Measurements from ENCODE around the gene CYB5R3.
"Not testable (repeated sequence)": the region's sequence is repeated elsewhere in the genome, so short reads cannot be mapped to it uniquely, and the experiment has no call there.

Gene CYB5R3

DNA sequence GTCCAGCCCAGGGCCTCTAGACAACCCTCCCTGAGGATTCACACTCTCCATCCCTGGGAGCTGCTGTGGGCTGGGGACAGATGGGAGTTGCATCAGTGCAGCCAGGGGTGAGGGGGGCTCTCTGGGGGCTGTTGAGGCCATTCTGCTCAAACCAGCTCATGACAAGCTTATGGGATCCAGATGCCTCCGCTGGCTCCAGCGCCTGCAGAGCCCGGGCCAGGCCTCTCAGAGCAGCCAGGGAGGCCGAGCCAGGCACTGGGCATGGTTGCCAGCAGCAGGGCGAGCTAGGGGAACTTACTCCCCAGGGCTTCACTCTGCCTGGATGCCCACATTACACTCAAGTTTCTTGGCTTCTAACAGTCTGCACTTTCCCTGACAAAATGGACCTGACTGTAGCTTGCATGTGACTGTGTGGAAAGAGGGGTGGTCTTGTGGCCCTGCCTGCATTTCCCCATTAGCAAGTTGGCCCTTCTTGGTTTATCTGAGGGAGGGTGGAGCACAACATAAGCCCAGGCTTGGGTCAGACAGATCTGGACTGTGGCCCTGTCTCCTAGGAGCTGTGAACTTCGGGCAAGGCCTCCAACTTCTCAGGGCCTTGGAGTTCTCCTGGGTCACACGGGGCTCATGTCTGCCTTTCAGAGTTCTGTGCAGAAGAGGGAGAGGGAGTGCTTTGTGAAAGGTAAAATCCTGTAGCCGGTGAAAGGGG is 34.5 kb upstream of the CYB5R3 start:
- DNase-seq (ENCODE audit: low read depth, low spot score) = no peak
- no peaks in the 10 kb centered on the region for H3K27me3 ChIP-seq (ENCODE audit: insufficient read depth, insufficient read length)
- H3K4me1 ChIP-seq (ENCODE audit: insufficient read depth, insufficient read length) = peaks cover 8% of the 10 kb centered on the region

DNA sequence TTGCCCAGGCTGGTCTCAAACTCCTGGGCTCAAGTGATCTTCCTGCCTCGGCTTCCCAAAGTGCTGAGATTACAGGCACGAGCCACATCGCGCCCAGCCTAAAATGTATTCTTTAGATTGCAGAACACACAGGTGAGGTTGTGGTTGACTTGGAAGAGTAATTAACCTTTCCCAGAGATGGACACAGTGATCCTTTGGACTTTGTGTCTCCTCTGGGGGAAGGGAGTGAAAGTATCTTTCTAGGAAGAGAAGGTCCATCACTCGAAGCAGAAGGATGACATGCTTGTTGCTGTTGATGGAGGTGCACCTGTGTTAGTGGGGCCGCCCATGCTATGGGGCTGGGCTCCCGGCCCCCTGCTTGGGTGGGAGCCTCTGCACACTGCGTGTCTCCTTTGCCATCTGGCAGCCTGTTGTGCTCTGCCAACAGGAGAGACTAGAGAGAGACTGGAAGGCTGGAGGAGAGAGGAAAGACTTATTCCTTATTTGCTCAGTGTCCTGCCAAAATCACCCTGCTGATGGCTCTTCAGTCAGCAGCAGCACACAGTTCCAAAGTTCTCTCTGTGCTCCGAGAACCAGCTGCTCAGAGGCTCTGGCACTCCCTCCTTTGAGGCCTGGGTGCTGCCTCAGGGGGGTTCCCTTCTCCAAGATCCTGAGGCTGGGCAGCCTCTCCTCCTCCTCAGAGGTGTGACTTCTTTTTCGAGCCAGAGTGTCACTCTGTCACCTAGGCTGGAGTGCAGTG is 33.1 kb upstream of the CYB5R3 start:
- Histone ChIP-seq H3K27me3 (ENCODE audit: insufficient read depth, insufficient read length) (no peaks in the 10 kb centered on the region), H3K4me1 (ENCODE audit: insufficient read depth, insufficient read length) (peaks cover 7% of the 10 kb centered on the region), H3K9me3 (ENCODE audit: insufficient read depth, low read length) (peaks cover 17% of the 10 kb centered on the region), H3K4me3 (ENCODE audit: insufficient read length, low read depth) (no peak overlapping the region), H3K36me3 (ENCODE audit: insufficient read depth, insufficient read length, low read length) (no peaks in the 10 kb centered on the region), H3K9ac (ENCODE audit: insufficient read length, low read depth) (no peak overlapping the region)
- no peak for DNase-seq (ENCODE audit: low read depth, low spot score)
- no peak for TF ChIP-seq ZNF274 (IDR thresholded peaks at IDR 0.05; ENCODE audit: low read depth, low read length)
- TF ChIP-seq SUZ12 (IDR thresholded peaks at IDR 0.05; ENCODE audit: extremely low read depth, insufficient read depth, insufficient read length) = no peak
- no peak for TF ChIP-seq YY1 (IDR thresholded peaks at IDR 0.05; ENCODE audit: insufficient read depth, insufficient read length)

More for the DNA sequence above, 34.5 kb upstream of the CYB5R3 start:
- TF ChIP-seq SUZ12 (IDR thresholded peaks at IDR 0.05; ENCODE audit: extremely low read depth, insufficient read depth, insufficient read length) = no peak
- no peak for TF ChIP-seq ZNF274 (IDR thresholded peaks at IDR 0.05; ENCODE audit: low read depth, low read length)
- no peak for TF ChIP-seq YY1 (IDR thresholded peaks at IDR 0.05; ENCODE audit: insufficient read depth, insufficient read length)
- Histone ChIP-seq H3K9ac (ENCODE audit: insufficient read length, low read depth) (peak overlapping the region; percentile 32), H3K9me3 (ENCODE audit: insufficient read depth, low read length) (peaks cover 9% of the 10 kb centered on the region), H3K4me3 (ENCODE audit: insufficient read length, low read depth) (no peak overlapping the region), H3K36me3 (ENCODE audit: insufficient read depth, insufficient read length, low read length) (no peaks in the 10 kb centered on the region)

DNA sequence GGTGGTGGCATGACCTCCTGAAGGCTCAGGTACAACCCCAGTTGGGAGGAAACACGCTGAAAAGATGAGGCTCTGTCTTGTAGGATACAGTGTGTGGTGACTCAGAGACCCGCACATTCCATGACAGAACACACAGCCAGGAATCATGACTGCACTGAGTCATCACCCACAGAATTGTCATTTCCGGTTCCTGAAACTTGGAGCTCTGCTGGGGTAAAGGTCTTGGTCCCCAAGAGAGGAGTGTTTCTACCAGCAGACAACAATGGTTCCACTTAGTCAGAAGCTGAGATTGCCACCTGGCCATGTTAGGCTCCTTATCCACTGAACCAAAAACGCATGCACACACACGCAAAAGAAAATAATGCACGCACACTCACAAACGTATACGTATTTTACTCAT is 31.5 kb upstream of the CYB5R3 start:
- TF ChIP-seq YY1 (IDR thresholded peaks at IDR 0.05; ENCODE audit: insufficient read depth, insufficient read length) = no peak
- no peak for TF ChIP-seq SUZ12 (IDR thresholded peaks at IDR 0.05; ENCODE audit: extremely low read depth, insufficient read depth, insufficient read length)
- no peak for TF ChIP-seq ZNF274 (IDR thresholded peaks at IDR 0.05; ENCODE audit: low read depth, low read length)
- no peaks in the 10 kb centered on the region for H3K36me3 ChIP-seq (ENCODE audit: insufficient read depth, insufficient read length, low read length)
- no peak for DNase-seq (ENCODE audit: low read depth, low spot score)
- H3K9me3 ChIP-seq (ENCODE audit: insufficient read depth, low read length) = peaks cover 17% of the 10 kb centered on the region
- H3K4me3 ChIP-seq (ENCODE audit: insufficient read length, low read depth) = no peak overlapping the region
- H3K4me1 ChIP-seq (ENCODE audit: insufficient read depth, insufficient read length) = no peaks in the 10 kb centered on the region
- no peak overlapping the region for H3K9ac ChIP-seq (ENCODE audit: insufficient read length, low read depth)
- no peaks in the 10 kb centered on the region for H3K27me3 ChIP-seq (ENCODE audit: insufficient read depth, insufficient read length)

DNA sequence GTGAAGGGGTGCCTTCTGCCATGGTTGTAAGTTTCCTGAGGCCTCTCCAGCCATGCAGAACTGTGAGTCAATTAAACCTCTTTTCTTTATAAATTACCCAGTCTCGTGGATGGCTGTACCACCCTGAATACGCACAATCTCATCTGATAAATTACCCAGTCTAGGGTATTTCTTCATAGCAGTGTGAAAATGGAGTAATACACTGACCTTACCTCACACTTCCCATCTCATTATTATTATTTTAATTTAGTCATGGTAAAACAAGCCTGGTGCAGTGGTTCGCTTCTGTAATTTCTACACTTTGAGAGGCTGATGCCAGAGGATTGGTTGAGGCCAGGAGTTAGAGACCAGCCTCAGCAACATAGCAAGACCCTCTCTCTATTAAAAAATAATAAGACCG is 30.5 kb upstream of the CYB5R3 start:
- TF ChIP-seq SUZ12 (IDR thresholded peaks at IDR 0.05; ENCODE audit: extremely low read depth, insufficient read depth, insufficient read length) (no peak), YY1 (IDR thresholded peaks at IDR 0.05; ENCODE audit: insufficient read depth, insufficient read length) (no peak), ZNF274 (IDR thresholded peaks at IDR 0.05; ENCODE audit: low read depth, low read length) (no peak)
- Histone ChIP-seq H3K9me3 (ENCODE audit: insufficient read depth, low read length) (peaks cover 17% of the 10 kb centered on the region), H3K4me3 (ENCODE audit: insufficient read length, low read depth) (no peak overlapping the region), H3K4me1 (ENCODE audit: insufficient read depth, insufficient read length) (no peaks in the 10 kb centered on the region), H3K36me3 (ENCODE audit: insufficient read depth, insufficient read length, low read length) (no peaks in the 10 kb centered on the region), H3K27me3 (ENCODE audit: insufficient read depth, insufficient read length) (no peaks in the 10 kb centered on the region), H3K9ac (ENCODE audit: insufficient read length, low read depth) (no peak overlapping the region)
- no peak for DNase-seq (ENCODE audit: low read depth, low spot score)

DNA sequence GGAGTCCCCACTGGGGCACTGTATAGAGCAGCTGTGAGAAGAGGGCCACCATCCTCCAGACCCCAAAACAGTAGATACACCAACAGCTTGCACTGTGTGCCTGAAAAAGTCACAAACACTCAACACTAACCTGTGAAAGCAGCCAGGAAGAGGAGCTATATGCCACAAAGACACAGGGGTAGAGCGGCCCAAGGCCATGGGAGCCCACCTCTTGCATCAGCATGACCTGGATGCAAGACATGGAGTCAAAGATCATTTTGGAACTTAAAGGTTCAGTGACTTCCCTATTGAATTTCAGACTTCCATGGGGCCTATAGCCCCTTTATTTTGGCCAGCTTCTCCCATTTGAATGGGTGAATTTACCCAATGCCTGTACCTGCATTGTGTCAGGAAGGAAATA is 29.7 kb upstream of the CYB5R3 start:
- Histone ChIP-seq H3K4me3 (ENCODE audit: insufficient read length, low read depth) (no peak overlapping the region), H3K9ac (ENCODE audit: insufficient read length, low read depth) (no peak overlapping the region), H3K27me3 (ENCODE audit: insufficient read depth, insufficient read length) (no peaks in the 10 kb centered on the region), H3K4me1 (ENCODE audit: insufficient read depth, insufficient read length) (no peaks in the 10 kb centered on the region), H3K36me3 (ENCODE audit: insufficient read depth, insufficient read length, low read length) (no peaks in the 10 kb centered on the region), H3K9me3 (ENCODE audit: insufficient read depth, low read length) (peaks cover 17% of the 10 kb centered on the region)
- no peak for TF ChIP-seq ZNF274 (IDR thresholded peaks at IDR 0.05; ENCODE audit: low read depth, low read length)
- no peak for TF ChIP-seq SUZ12 (IDR thresholded peaks at IDR 0.05; ENCODE audit: extremely low read depth, insufficient read depth, insufficient read length)
- TF ChIP-seq YY1 (IDR thresholded peaks at IDR 0.05; ENCODE audit: insufficient read depth, insufficient read length) = no peak
- no peak for DNase-seq (ENCODE audit: low read depth, low spot score)

DNA sequence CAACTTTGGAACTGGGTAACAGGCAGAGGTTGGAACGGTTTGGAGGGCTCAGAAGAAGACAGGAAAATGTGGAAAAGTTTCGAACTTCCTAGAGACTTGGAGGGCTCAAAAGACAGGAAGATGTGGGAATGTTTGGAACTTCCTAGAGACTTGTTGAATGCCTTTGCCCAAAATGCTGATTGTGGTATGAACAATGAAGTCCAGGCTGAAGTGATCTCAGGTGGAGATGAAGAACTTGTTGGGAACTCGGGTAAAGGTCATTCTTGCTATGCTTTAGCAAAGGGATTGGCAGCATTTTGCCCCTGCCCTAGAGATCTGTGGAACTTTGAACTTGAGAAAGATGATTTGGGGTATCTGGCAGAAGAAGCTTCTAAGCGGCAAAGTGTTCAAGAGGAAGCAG is 28.7 kb upstream of the CYB5R3 start:
- not testable (repeated sequence) for H3K4me1 ChIP-seq (ENCODE audit: insufficient read depth, insufficient read length); H3K27me3 ChIP-seq (ENCODE audit: insufficient read depth, insufficient read length); H3K9ac ChIP-seq (ENCODE audit: insufficient read length, low read depth); H3K36me3 ChIP-seq (ENCODE audit: insufficient read depth, insufficient read length, low read length); H3K4me3 ChIP-seq (ENCODE audit: insufficient read length, low read depth); DNase-seq (ENCODE audit: low read depth, low spot score)
- peaks cover 17% of the 10 kb centered on the region for H3K9me3 ChIP-seq (ENCODE audit: insufficient read depth, low read length)

DNA sequence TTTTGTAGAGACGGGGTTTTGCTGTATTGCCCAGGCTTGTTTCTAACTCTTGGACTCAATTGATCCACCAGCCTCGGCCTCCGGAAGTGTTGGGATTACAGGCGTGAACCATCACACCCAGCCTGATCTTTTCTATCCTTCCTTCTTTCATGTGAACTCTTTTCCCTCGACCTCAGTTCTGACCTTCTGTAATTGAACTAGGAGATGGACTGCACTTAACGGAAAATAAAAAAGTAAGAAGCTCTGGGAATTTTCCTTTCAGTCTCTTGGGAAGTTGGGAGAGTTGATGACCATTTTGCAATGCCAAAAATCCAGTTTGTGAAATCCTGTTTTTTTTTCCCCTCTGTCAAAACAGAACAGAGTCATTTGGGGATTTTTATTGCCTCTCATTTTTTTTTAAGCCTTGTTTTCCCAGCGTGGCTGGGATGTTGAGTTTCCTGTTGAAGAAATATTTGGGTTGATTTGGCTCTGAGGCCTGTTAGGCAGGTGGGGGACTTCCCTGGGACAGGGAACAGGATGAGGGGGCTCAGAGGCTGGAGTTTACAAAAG is 26.9 kb upstream of the CYB5R3 start:
- TF ChIP-seq YY1 (IDR thresholded peaks at IDR 0.05; ENCODE audit: insufficient read depth, insufficient read length) (no peak), SUZ12 (IDR thresholded peaks at IDR 0.05; ENCODE audit: extremely low read depth, insufficient read depth, insufficient read length) (no peak), ZNF274 (IDR thresholded peaks at IDR 0.05; ENCODE audit: low read depth, low read length) (no peak)
- H3K36me3 ChIP-seq (ENCODE audit: insufficient read depth, insufficient read length, low read length) = no peaks in the 10 kb centered on the region
- peaks cover 17% of the 10 kb centered on the region for H3K9me3 ChIP-seq (ENCODE audit: insufficient read depth, low read length)
- H3K4me3 ChIP-seq (ENCODE audit: insufficient read length, low read depth) = no peak overlapping the region
- H3K4me1 ChIP-seq (ENCODE audit: insufficient read depth, insufficient read length) = no peaks in the 10 kb centered on the region
- H3K9ac ChIP-seq (ENCODE audit: insufficient read length, low read depth) = no peak overlapping the region
- no peaks in the 10 kb centered on the region for H3K27me3 ChIP-seq (ENCODE audit: insufficient read depth, insufficient read length)
- DNase-seq (ENCODE audit: low read depth, low spot score) = no peak

All from NT2/D1 (cell line).